ES-I3 (cell line): ENCODE results near the gene COMMD1.

Experiments
- H3K36me3 ChIP-seq: 2 replicates; pipeline ENCODE4 v1.6.1; 2013; ENCODE audit warnings: mild to moderate bottlenecking, low read length, control low read depth, moderate library complexity; ENCODE audit not compliant: insufficient read depth
- H3K4me1 ChIP-seq: 2 replicates; pipeline ENCODE4 v1.6.1; 2013; ENCODE audit warnings: mild to moderate bottlenecking, control low read depth, low read length; ENCODE audit not compliant: insufficient read depth
- H3K9ac ChIP-seq: 2 replicates; pipeline ENCODE4 v1.6.1; 2013; ENCODE audit warnings: low read depth, mild to moderate bottlenecking, low read length, moderate library complexity
- H3K9me3 ChIP-seq: 2 replicates; pipeline ENCODE4 v1.6.1; 2013; ENCODE audit warnings: mild to moderate bottlenecking, low read length, moderate library complexity; ENCODE audit not compliant: control insufficient read depth, insufficient read depth

Gene COMMD1

DNA sequence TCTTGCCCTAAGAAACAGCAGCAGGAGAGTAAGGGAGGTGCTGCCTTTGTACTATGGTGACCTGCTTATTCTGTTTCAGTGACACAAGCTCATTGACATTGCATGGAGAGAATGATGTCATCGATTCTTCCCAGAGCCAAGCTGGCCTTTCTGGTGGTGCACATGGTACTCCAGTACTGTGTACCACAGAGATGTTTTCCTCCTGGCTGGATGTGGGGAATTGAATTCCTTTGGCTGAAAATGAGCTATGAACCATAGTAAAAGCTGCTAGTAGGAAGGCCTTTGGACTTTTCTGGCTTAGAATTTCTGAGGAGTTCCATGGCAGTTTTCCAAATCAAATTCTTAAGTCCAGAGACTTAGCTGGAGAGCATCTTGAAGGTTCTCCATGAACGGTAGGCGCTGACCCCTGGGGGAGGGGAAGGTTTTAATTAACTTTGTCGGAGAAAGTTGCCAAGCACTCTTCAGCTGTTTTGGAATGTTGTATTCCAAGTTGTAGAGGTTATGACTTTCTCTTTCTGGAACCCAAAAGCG lies 273.3 kb downstream of the COMMD1 start:
- Histone ChIP-seq H3K4me1 (peaks cover 4% of the 10 kb centered on the region; the same call in 1 of the 2 replicates), H3K9ac (no peak overlapping the region), H3K9me3 (no peaks in the 10 kb centered on the region), H3K36me3 (no peaks in the 10 kb centered on the region)

DNA sequence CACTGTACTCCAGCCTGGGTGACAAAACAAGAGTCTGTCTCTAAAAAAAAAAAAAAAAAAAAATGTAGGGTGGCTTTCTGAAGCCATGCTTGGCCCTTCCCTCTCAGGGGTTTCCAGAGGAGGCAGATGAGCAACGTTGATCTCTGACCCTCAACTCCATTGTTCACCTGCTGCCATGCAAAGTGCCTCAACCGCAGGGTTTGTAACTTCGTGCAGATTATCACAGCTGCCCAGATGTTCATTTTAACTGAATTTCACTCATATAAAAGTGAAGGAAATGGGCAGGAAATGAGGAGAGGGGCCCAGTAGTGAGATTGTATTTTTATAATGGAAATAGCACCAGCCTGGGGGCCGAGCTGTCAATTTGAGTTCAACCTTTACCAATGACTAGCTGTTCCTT lies 275.5 kb downstream of the COMMD1 start:
- Histone ChIP-seq H3K9ac (no peak overlapping the region), H3K9me3 (no peaks in the 10 kb centered on the region), H3K36me3 (no peaks in the 10 kb centered on the region), H3K4me1 (peaks cover 4% of the 10 kb centered on the region; the same call in 1 of the 2 replicates)

DNA sequence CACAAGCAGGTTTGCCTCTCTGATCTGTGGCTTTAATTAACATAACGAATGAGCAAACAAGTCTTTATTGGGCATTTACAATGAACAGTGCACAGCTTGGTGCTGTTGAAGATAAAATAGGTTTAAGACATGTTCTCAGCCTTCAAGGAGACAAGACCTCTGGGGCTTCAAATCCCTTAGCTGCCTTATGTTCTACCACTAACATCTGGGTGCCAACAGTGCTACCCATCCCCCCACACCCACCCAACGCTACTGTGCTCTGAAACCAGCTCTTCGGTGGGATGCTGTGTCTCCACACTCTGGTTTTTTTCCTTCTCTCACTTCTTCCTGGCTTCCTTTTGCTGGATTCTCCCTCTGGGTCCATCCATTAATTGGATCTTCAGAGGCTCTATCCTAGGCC lies 276.4 kb downstream of the COMMD1 start:
- H3K9me3 ChIP-seq = no peaks in the 10 kb centered on the region
- no peak overlapping the region for H3K9ac ChIP-seq
- no peaks in the 10 kb centered on the region for H3K36me3 ChIP-seq
- peaks cover 4% of the 10 kb centered on the region; the same call in 1 of the 2 replicates for H3K4me1 ChIP-seq

DNA sequence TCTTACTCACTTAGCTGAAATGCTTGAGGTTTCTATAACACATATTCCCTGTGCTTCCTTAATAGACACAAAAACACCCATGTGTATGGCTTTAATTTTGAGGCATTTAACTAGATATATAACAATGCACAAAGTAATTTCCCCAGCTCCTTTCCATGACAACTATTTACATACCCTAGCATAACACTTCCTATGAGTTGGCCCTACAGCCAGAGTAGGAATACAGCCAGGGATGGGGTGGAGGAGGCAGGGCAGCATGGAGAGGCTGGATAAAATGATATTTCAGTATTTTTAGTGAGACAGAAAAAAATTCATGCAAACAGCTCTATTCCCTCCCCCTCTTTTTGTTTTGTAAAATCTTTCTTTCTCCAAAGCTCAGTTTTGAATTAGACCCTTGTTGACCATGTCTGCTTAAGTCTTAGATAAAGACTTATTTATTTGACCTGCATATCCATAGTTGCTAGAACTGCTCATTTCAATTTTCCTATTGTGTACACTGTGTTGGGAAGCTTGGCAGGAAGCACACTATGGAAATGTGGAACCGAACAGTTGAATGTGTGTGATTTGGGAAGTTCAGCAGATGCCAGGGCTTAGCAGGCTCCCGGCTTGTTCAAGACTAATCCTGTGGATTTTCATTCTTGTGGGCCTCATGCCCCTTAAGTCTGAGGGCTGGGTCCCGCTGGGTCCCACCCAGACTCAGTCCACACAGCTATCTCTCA lies 279.2 kb downstream of the COMMD1 start:
- Histone ChIP-seq H3K9me3 (no peaks in the 10 kb centered on the region), H3K4me1 (peaks cover 4% of the 10 kb centered on the region; the same call in 1 of the 2 replicates), H3K36me3 (no peaks in the 10 kb centered on the region), H3K9ac (no peak overlapping the region)
